Hematopoietic multipotent progenitor cell treated with erythropoietin and hydrocortisone succinate and interleukin-3 and kit ligand, for 4 days (in vitro differentiated cells): ENCODE measurements around the gene NEAT1.

Experiments used
- DNase-seq: peaks from one replicate; pipeline ENCODE4 v3.0.0-alpha.2; 2015

The NEAT1 gene

DNA sequence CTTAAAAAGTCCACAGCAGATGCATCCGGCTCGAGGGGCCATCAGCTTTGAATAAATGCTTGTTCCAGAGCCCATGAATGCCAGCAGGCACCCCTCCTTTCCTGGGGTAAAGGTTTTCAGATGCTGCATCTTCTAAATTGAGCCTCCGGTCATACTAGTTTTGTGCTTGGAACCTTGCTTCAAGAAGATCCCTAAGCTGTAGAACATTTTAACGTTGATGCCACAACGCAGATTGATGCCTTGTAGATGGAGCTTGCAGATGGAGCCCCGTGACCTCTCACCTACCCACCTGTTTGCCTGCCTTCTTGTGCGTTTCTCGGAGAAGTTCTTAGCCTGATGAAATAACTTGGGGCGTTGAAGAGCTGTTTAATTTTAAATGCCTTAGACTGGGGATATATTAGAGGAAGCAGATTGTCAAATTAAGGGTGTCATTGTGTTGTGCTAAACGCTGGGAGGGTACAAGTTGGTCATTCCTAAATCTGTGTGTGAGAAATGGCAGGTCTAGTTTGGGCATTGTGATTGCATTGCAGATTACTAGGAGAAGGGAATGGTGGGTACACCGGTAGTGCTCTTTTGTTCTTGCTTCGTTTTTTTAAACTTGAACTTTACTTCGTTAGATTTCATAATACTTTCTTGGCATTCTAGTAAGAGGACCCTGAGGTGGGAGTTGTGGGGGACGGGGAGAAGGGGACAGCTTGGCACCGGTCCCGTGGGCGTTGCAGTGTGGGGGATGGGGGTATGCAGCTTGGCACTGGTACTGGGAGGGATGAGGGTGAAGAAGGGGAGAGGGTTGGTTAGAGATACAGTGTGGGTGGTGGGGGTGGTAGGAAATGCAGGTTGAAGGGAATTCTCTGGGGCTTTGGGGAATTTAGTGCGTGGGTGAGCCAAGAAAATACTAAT, 1.9 kb downstream of the NEAT1 start:
- peak; percentile 69 for DNase-seq

- DNase-seq, result peak; percentile 93
Measured at GRCh38 chr11:65425105-65425970, 2.7 kb downstream of the NEAT1 start.

DNA sequence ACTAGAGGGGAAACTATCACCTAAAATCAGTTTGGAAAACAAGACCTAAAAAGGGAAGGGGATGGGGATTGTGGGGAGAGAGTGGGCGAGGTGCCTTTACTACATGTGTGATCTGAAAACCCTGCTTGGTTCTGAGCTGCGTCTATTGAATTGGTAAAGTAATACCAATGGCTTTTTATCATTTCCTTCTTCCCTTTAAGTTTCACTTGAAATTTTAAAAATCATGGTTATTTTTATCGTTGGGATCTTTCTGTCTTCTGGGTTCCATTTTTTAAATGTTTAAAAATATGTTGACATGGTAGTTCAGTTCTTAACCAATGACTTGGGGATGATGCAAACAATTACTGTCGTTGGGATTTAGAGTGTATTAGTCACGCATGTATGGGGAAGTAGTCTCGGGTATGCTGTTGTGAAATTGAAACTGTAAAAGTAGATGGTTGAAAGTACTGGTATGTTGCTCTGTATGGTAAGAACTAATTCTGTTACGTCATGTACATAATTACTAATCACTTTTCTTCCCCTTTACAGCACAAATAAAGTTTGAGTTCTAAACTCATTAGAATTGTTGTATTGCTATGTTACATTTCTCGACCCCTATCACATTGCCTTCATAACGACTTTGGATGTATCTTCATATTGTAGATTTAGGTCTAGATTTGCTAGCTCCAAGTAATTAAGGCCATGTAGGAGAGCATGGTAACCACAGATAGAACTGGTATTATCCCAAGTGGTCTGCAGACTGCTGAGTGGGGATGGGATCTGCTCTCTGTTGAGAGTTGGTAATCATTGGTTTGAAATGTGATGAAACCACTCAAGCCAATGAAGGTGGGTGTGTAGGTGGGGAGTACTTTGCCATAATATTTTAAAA, 3.6 kb downstream of the NEAT1 start:
- DNase-seq, result peak; percentile 92

DNA sequence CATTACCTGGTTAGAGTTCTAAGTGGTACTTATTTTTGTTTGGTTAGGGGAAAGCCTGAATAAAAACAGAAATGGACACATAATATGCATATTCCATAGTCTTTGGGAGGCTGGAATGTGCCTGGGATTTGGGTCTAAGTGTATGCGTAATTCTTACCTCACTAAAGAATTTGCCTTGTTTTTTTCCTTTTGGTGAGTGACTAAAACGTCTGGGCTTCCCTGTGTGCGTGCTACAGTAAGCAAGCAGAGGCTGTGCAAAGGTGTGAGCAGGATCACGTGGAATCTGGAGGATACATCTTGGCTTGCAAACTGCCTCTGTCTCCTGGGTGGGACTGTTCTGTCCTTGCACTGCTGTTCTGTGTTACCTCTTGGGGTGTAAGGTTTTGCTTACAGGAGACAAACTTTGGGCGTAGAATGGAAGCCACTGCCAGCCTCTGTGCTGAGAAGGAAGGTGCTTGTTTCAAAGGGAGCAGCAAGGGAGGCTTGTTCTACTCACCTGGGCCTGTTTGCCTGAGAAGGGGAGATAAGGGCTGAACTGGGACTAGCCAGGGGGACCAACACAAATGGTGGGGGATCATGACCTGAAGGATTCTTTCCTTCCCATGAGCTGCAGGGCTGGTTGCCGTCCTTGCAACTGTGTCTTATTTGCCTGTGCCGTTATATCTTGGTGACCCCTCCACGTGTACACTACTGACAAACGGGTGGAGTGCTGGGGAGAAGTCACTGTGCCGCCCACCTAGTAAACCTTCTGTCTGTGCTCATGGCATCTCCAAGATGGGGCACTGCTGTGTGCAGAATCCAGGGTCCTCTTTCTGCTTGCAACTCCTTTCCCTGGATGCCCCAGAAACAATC, 4.5 kb downstream of the NEAT1 start:
- peak; percentile 70 for DNase-seq

- peak; percentile 58 for DNase-seq
Measured at GRCh38 chr11:65427691-65428577, 5.3 kb downstream of the NEAT1 start.

- no peak for DNase-seq
Measured at GRCh38 chr11:65428578-65429067, 6.0 kb downstream of the NEAT1 start.

GRCh38 chr11:65429068-65429681, 6.6 kb downstream of the NEAT1 start:
- peak; percentile 51 for DNase-seq

GRCh38 chr11:65429724-65430405, 7.3 kb downstream of the NEAT1 start:
- peak; percentile 83 for DNase-seq

- DNase-seq, result peak; percentile 48
Measured at GRCh38 chr11:65430406-65431217, 8.0 kb downstream of the NEAT1 start.

- DNase-seq, result no peak
Measured at GRCh38 chr11:65431451-65432099, 9.0 kb downstream of the NEAT1 start.

GRCh38 chr11:65432100-65432650, 9.6 kb downstream of the NEAT1 start:
- DNase-seq, result no peak

GRCh38 chr11:65432686-65433582, 10.3 kb downstream of the NEAT1 start:
- DNase-seq, result peak; percentile 87

- DNase-seq, result no peak
Measured at GRCh38 chr11:65433657-65434056, 11.1 kb downstream of the NEAT1 start.

GRCh38 chr11:65434057-65434666, 11.6 kb downstream of the NEAT1 start:
- peak; percentile 24 for DNase-seq

DNA sequence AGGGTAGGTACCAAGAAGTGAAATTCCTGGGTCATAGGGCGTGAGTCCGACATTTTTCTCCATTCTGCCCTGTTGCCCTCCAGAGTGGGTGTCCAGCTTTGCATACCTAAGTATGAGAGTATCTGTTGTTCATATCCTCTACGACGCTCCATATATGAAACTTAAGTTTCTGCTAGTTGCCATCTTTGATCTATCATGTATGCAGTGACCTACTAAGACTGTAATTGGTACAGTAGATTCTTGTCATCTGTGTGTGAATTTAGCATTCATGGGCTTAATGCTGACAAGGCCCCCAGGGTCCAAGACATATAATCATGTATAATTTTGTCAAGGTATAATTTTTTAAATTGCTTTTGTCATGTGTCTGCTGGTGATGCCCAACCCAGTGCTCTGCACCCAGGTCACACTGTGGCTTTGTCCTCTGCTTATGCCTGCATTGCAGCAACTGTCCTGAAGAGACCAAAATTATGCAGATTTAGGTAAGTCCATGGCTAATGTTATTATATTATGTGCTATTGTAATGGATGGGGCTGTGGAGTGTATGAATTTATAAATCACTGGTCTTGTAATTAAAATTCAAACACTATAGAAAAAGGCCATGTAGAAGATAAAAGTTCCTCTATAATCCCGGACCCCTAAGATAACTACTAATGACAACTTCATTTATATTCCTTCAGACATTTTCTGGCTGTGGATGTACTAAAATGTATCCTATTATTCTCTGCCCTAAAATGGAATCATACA, 12.2 kb downstream of the NEAT1 start:
- DNase-seq, result no peak
